Measurements from ENCODE around the gene CACNA1I.
A peak's percentile ranks its signal among the peaks of the same experiment; 100 is the strongest.
"Not testable (repeated sequence)": the region's sequence is repeated elsewhere in the genome, so short reads cannot be mapped to it uniquely, and the experiment has no call there.

Gene CACNA1I

GRCh38 chr22:39570665-39571064 is at the start of gene CACNA1I:
Gene CACNA1I (plus strand): TSS chr22:39570753. CDS start chr22:39570753, 0 bp downstream.
- no peak for DNase-seq

GRCh38 chr22:39521106-39521885 is 49.3 kb upstream of the CACNA1I start:
- DNase-seq = not testable (repeated sequence)

GRCh38 chr22:39522091-39522490 is 48.5 kb upstream of the CACNA1I start:
- not testable (repeated sequence) for DNase-seq

- no peak for DNase-seq
These were observed 47.8 kb upstream of the CACNA1I start for GRCh38 chr22:39522567-39523300.

- DNase-seq = no peak
These were observed 46.3 kb upstream of the CACNA1I start for GRCh38 chr22:39524089-39524752.

- no peak for DNase-seq
These were observed 45.5 kb upstream of the CACNA1I start for GRCh38 chr22:39524753-39525657.

GRCh38 chr22:39525658-39525975 is 44.9 kb upstream of the CACNA1I start:
- no peak for DNase-seq

- DNase-seq = no peak
These were observed 43.8 kb upstream of the CACNA1I start for GRCh38 chr22:39526736-39527171.

- DNase-seq = no peak
These were observed 43.0 kb upstream of the CACNA1I start for GRCh38 chr22:39527481-39527961.

GRCh38 chr22:39528080-39528661 is 42.4 kb upstream of the CACNA1I start:
- DNase-seq = no peak

GRCh38 chr22:39528681-39529486 is 41.7 kb upstream of the CACNA1I start:
- DNase-seq = peak; percentile 92

- DNase-seq = no peak
These were observed 41.1 kb upstream of the CACNA1I start for GRCh38 chr22:39529487-39529851.

GRCh38 chr22:39530116-39530515 is 40.4 kb upstream of the CACNA1I start:
- no peak for DNase-seq

GRCh38 chr22:39530692-39531331 is 39.7 kb upstream of the CACNA1I start:
- no peak for DNase-seq

GRCh38 chr22:39532215-39533073 is 38.1 kb upstream of the CACNA1I start, which contains the start of gene RPS19BP1:
Gene RPS19BP1 (minus strand): TSS chr22:39532748. CDS start chr22:39532738, 10 bp downstream.
- peak; percentile 99 for DNase-seq

GRCh38 chr22:39534092-39534506 is 36.5 kb upstream of the CACNA1I start:
- no peak for DNase-seq

GRCh38 chr22:39534591-39535356 is 35.8 kb upstream of the CACNA1I start:
- DNase-seq = peak; percentile 80

GRCh38 chr22:39535357-39535725 is 35.2 kb upstream of the CACNA1I start:
- DNase-seq = no peak

Data from activated CD4-positive, alpha-beta T cell treated with anti-CD3 and anti-CD28 coated beads, Interleukin-2, amount 50 U/mL, for 1 hour (primary cell).